ENCODE measurements around the gene ADAMTS20.

The ADAMTS20 gene

GRCh38 chr12:43310596-43310995 is 241.4 kb downstream of the ADAMTS20 start:
- no peak for DNase-seq (ENCODE audit: low read depth in 2 of 2)

- no peak for DNase-seq (ENCODE audit: low read depth in 2 of 2)
Observed at GRCh38 chr12:43309959-43310358, 242.0 kb downstream of the ADAMTS20 start.

GRCh38 chr12:43308776-43309175 is 243.2 kb downstream of the ADAMTS20 start:
- no peak for DNase-seq (ENCODE audit: low read depth in 2 of 2)

GRCh38 chr12:43307126-43307525 is 244.9 kb downstream of the ADAMTS20 start:
- DNase-seq (ENCODE audit: low read depth in 2 of 2), result no peak

- DNase-seq (ENCODE audit: low read depth in 2 of 2), result no peak
Observed at GRCh38 chr12:43306066-43306465, 245.9 kb downstream of the ADAMTS20 start.

GRCh38 chr12:43305065-43305464 is 246.9 kb downstream of the ADAMTS20 start:
- no peak for DNase-seq (ENCODE audit: low read depth in 2 of 2)
